HG03457 (cell line): ENCODE data around the gene SLC1A2.
A peak's percentile ranks its signal among the peaks of the same experiment; 100 is the strongest.

Experiments
- ATAC-seq: cut with Tn5 transposase; IDR thresholded peaks from one replicate; pipeline ENCODE4 v1.9.1; 2021; ENCODE audit warnings: moderate number of reproducible peaks; ENCODE audit not compliant: unreplicated experiment

SLC1A2 gene

DNA sequence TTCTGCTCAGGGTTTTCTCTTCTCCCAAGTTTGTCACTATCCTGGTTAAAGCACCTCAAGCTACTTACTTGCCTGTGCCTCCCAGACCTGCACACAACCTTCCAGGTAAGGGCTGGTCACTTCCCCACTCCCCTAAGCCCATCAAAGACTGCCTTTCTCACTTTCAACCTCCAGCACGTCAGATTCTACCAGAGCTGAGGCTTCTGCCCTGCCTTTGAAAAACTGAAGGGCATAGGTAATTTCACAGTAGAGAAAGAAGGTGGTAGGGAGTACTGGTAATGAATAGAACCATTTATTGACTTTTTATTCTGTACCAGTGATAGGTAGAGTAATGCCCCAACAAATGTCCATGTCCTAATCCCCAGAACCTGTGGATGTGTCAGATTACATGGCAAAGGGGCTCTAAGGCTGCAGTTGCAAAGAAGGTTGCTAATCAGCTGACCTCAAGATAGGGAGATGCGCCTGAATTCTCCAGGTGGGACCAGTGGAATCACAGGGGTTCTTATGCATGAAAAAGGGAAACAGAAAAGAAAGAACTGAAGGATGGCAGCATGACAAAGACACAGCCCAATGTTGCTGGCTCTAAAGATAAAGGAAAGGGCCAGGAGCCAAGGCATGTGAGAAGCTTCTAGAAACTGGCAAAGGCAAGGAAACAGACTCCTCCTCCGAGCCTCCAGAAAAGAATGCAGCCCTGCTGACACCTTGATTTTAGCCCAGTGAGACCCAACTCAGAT is 89.0 kb downstream of the SLC1A2 start:
- ATAC-seq, result no peak

DNA sequence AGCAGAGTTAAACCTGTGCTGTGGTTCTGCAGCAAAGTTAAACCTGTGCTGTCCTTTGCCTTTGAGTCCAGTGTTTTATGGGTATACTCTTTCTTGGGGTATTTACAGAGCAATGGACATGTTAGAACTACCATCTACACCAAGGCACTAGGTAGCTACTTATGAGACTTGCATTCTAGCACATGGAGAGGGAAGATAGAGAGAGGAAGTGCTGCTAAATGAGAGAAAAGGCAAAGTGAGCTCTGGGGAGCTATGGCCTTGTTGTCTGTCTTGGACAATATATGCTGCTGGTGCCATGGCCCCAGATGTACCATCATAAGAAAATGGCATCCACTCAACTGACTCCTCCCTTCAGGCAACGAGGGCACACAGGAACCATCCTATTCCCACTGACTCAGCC is 91.5 kb downstream of the SLC1A2 start:
- no peak for ATAC-seq

DNA sequence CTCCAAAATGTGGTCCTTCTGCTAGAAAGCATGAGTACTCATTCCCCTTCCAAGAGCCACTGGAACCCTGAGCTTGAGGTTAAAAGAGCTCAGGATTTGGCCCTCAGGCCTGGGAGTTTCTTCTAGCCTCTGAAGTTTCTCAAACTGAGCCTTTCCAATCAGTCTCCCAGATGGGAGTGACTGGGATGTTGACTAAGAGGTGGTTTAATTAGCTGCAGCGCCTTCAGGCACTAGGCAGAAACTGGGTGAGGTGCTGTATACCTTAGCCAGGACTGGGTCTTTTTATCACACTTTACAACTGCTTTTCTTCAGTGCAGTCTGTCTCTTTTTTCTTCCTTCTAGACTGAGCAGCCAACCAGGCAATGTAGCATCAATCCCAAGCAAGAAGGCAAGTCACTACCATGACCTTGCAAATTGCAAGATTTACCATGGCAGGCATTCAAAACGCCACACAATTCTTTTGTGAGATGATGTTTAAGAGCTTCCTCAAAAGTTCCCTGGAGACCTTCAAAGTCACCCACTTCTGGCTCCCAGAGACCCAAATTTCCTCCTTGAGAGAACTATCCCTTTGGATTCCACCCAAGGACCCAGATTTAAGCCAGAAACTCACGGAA is 93.0 kb downstream of the SLC1A2 start:
- ATAC-seq, result no peak

DNA sequence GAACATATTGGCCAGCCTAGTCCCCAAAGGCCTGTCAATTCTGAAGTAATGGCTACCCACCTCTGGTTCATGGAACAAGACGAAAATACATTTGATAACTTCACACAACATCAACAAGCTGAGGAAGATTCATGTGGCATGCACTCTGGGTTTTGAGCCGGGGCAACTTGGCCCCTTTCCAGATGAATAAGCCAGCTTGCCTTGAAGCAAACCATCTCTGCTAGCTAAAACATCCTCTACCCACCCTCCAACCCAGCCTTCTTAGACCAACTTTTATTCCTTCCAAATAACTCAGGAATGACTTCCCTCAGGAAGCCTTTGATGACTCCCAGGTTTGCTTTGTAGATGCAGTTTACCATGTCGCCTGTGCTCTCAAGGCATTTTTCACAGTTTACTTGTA is 94.4 kb downstream of the SLC1A2 start:
- ATAC-seq, result no peak

DNA sequence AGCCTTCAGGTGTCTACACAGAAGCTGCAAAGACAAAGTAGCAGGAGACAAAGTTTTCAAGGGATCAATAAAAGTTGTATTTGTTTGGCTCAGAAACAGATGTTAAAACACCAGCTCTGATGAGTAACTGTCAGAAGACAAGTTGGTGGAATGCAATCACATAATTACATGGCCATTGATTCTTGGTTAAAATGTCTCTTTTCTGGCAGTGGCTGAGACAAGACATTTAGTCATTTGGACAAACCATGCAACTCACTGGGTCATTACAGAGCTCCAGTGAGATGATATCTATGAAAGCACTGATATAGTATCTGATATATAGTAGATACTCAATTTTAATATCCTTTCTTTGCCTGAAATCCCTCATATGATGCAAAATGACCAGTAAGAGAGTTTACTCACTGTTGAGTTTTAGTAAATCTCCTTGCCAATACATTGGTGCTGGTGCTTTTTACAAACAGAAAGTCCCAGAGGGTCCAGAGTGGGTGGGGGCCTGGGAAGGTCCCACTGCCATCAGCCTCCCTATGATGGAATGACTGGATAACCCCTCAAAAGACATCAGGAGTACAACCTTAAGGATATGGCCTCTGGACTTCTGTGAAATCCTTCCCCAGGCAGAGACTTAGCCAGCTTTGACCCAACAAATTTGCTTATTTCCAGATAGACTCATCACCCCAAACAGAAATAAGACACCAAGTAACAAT is 95.0 kb downstream of the SLC1A2 start:
- no peak for ATAC-seq

DNA sequence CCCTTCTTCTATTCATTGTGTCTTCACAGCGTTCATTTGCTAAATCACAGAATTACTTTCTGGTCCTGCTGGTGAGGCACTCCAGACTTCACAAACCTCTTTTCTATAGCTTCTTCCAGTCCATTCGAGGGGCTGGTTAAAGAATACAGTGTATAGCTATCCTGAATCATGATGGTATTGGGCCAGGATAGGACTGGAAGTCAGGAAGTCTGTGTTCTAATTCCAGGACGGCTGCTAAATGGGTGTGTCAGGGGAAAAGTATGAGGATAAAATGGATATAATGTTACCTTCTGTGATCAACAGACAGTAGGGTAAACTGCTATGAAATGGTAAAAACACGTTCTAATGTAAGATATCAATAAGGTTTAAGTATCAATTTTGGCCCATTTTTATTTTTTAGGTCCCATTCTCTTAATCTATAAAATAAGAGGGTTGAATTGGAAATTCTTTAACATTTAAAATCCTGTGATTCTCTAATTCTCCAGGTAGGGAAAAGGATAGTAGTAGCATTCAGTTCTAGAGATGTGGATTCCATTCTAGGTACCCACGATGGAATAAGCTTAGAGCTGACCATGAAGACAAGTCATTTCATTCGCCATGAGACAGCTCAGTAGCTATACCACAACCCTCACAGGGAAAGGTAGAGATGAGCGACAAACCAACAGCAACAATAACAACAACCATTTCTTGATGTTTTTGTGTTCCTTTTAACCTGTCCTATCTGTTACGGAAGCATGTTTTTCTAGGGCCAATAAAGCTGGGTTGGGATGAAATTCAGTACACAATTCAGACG is 96.1 kb downstream of the SLC1A2 start:
- no peak for ATAC-seq

DNA sequence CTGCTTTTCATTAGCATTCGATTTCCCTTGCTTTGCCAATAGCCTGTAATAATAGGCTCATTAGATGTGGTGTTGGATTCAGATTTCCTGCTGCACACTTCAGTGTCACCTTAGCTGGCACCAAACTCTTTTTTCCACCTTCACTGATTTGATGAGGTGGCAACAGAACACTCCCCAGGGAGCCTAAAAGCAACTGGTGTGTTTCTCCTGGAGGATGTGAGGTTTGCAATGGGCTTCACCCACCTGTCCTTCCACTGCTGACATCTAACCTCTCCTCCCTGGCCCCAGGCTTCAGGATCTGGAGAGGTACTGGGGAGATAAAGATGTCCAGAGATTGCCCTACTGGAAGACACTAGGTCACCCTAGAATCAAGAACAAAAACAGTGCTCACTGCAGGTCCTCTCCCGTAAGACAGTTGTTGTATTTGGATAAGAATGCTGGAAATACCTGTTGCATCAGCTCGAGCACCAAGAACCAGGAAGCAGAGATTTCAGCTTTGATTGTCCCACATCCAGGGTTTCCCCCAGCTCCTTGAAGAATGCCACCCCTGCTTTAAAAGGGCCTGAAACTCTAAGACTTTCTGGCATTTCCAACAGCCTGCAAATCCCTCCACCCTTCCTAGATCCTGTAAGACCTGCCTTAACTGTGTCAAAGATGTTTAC is 96.9 kb downstream of the SLC1A2 start:
- ATAC-seq, result no peak

DNA sequence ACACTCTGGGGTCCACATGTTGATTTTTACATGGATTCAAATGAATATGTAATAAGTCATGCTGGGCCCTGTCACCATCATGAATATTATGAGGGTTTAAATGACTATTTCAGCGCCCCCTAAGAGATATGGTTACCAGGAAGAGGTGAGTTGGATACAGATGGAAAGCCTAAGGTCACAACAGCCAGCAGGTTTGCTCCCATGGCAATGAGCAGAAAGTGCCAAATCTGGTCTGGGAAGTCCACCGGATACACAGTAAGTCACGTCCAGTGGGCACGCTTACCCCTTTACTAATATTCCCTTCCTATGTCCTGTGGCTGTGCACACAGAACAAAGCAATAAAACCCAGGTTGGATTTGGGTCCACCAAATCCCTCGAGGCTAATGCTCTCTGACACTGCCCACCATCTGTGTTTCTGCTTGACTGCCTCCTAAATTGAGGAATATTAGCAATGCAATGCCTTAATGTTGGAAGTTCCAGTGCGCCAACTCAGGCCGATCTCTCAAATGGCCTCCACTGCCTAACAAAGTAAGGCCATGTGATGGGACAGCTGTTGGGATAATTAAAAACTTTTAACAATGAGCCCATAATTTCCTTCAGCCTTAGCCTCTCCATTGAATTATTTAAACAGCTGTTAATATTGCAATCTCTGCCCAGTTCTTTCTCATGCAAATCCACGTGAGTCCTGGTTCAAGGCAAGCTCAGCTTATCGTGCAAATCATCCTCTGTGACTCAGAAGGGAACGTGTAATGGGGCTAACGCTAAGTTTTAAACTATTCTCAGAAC is 97.6 kb downstream of the SLC1A2 start:
- ATAC-seq, result no peak

DNA sequence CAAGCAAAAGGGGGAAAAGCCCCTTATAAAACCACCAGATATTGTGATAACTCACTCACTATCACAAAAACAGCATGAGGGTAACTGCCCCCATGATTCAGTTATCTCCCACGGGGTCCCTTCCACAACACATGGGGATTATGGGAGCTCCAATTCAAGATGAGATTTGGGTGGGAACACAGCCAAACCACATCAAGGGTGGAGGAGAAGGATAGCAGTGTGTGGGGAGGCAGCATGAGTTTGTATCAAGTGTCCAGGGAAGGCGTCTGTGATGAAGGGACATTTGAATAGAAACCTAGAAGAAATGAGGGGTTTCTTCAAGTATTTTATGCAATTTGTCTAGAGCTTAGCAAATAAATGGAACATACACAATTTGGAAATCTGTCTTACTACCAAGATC is 98.2 kb downstream of the SLC1A2 start:
- no peak for ATAC-seq

DNA sequence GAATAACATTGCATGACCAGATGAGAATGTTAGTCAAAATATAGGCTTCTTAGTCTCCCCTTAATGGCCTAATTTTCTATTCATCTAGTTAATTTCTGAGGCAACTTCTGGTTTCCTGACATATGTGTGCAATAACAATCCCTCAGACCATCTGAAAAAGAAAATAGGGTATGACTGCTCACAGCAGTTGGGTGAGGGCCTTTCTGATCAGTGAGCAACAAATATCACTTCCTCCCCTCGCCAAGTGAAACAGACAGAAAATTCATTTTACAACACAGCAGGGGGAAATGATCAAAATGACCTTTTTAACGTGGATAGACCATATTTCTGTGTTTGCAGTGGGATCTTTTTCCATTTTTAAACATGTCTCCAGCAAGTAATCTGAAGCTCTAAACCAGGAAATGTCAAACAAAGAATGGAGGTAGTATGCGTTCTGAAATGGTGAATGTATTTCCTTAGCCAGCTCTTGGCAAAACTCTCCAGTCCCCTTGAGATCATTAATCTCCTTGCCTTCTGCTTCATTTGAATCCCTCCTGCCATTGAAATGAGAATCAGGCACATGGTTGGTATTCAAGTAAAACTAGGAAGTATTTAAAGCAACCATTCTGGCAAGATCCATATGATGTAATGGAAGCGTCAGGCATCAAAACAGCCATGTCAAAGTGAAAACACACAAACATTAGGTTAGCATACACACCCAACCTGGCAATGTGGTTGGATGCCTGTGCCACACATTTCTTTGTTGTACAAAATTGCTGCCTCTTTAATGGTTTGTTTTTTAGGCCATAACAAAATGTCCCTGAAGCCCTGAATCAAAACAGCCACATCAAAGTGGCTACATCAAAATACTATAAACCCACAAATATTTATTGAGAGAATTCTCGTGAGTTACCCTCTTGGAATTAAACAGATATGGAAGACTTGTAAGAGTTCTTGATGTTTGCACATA is 100.1 kb downstream of the SLC1A2 start:
- ATAC-seq, result no peak

DNA sequence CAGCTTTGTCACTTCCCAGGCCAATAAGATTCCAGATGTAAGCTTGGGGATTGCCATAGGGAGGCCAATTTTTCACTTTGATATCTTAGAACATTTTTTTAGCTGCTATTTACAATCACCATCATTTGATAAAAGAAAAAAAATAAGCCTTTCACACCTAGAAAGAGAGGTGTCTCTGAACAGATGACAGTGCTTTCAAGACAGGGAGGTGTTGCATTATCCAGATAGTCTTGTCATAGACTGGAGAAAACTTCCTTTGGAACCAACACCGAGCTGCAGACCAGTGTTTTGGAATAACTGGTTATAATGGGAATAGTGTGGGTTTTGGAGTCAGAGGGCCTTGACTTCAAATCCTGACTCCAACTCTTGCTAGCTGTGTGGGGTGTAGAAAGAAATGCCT is 101.0 kb downstream of the SLC1A2 start:
- ATAC-seq, result no peak

DNA sequence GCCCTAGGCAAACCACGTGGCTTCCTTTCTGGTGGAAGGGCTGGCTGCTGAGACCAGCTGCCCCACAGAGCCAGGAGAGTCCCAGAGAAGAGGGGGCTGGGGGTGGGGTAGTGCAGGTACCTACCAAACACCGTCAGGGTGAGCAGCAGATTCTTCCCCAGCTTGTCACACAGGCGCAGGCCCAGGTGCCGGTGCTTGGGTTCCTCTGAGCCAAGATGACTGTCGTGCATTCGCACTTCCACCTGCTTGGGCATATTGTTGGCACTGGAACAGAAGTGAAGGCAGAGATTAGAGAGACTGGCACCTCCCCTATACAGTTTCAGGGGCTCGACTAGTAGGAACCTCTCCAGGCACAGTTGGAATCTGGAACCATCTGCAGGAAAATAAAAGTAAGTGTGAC is 102.1 kb downstream of the SLC1A2 start:
- no peak for ATAC-seq

DNA sequence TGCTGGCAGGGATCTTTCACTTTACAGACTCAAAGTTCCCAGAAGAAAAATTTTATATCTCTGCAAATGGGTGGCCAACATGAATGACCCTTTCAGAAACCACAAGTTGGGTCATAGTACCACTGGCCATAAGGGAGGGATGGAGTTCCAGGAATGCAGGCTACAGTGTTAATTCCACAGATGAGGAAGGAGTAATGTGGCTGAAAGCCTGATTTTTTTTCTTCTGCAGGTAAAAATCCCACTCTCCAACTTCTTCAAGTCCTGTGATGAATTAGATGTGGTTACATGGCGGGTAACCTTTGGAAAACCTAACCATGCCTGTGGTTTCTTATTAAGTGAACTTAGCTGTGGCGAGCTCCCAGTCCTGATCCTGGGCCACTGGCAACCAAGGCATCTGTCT is 103.2 kb downstream of the SLC1A2 start:
- no peak for ATAC-seq

DNA sequence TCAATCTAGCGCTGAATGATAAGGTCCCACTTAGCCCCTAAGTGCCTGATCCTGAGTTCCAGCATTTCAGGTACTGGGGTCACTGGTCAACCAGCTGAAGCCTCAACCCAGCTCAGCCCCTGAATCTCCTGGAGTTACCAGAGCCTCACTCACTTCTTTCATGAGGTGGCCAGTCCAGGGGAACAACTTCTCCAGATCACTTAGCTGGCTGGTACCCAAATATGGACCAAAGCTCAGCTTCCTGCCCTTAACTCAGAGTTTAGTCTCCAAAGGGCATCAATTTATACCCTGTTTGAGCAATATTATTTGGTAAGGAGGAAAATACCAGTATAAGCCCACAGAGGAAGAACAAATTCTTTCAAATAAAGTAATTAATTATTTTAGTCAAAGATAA is 105.6 kb downstream of the SLC1A2 start:
- ATAC-seq, result no peak

DNA sequence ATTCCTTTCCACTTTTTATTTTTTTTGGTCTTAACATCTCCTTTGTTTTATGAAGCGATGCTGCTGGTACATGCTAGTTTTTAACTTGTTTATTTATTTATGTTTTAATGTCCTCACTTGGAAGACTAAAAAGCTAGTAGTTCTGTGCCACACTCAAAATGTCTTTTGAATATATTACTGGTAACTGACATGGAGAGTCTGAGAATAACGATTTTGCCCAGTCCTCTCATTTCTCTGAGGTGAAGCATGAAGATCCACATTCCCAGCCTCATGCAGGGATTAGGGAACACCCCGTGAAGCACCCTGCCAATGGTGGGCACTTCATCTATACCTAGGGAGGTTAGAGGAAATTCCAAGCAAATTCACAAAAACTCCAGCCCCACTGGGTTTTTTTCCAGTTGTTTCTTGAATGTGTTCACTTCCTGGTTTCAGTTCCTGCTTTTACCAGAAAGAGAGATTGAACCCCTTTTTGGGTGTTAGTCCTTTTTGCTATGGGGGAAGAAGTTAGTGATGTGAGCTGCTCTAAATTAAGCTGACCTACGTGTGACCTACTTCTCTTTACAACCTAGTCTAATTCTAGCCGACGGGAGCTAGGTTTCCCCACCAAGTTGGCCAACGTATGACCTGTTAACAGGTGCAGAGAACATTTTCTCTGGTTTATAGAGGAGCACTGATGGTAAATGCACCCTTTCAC is 106.1 kb downstream of the SLC1A2 start:
- peak; percentile 60 for ATAC-seq

DNA sequence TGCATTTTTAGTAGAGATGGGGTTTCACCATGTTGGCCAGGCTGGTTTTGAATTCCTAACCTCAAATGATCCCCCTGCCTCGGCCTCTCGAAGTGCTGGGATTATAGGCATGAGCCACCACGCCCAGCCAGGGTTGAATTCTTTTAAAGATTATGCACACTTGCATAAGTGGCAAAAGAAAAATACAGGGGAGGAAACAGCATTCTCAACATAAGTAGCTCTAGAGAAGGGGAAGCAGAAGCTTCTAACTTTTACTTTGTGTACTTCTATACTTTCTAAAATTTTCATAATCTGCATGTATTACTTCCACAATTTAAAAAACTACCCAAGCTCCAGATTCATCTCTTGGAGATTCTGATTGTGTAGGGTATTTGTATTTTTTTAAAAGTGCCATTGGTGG is 108.0 kb downstream of the SLC1A2 start:
- ATAC-seq, result no peak

DNA sequence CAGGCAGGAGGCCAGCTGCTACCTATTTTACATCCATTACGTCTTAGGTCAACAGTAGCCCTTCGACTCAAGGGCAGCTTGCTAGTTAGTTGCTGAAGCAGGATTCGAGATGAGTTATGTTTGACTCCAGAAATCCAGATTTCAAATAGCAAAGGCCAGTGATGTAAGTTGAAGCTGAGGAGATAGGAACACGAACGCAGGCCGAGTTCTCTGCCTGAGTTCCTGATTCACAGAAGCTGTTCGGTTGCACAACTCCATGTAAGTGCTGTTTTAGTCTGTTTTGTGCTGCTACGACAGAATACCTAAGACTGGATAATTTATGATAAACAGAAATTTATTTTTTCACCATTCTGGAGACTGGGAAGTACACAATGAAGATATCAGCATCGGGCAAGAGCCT is 111.2 kb downstream of the SLC1A2 start:
- no peak for ATAC-seq

DNA sequence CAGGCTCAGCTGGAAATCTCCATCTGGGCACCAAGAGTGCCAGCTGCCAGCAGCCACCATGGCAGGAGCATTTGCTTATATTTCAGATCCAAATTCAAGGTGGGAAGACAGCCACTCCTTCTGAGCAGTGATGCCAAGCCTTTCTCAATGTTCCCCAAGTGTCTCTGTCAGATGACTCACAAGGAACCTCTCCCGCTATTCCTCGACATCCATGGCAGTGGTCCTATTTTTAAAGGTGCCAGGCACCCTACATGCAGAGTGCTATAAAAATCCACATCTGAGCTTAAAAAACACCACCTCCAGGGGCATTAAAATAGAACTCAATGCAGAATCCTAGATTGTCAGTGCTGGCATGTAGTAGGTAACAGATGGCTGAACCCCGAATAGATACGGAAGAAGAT is 112.1 kb downstream of the SLC1A2 start:
- no peak for ATAC-seq
